Panc1 (cell line): ENCODE results near the gene GAGE1. TPM values are rescaled to one million over a fixed set of nuclear protein-coding genes. Genes with fewer than 3 reads are reported as not detected.

Experiments
- total RNA-seq: library from RNA; stranded (reverse); gene quantifications from one replicate; pipeline ENCODE4 v1.2.1, GENCODE V29; 2021; ENCODE audit not compliant: unreplicated experiment

The GAGE1 gene
- total RNA-seq, 1 experiment from 2014 or later = not detected

Other genes starting within 250 kb of the GAGE1 start
- gene GAGE12C, start 66.8 kb upstream of the GAGE1 start, total RNA-seq = not detected
- not detected for gene GAGE12D, start 57.3 kb upstream of the GAGE1 start, total RNA-seq
- not detected for gene GAGE12E, start 47.7 kb upstream of the GAGE1 start, total RNA-seq
- 0.49 TPM for gene GAGE12F, start 38.2 kb upstream of the GAGE1 start, total RNA-seq
- 0.49 TPM for gene GAGE12G, start 28.6 kb upstream of the GAGE1 start, total RNA-seq
- not detected for gene GAGE12H, start 19.1 kb upstream of the GAGE1 start, total RNA-seq
- not detected for gene GAGE2A, start 9.5 kb upstream of the GAGE1 start, total RNA-seq
- gene PAGE1, start 97.0 kb downstream of the GAGE1 start, total RNA-seq = not detected
- not detected for gene PAGE4, start 230.3 kb downstream of the GAGE1 start, total RNA-seq